Daoy (cell line): ENCODE measurements around the gene DERA. TPM values are rescaled to one million over a fixed set of nuclear protein-coding genes. Genes with fewer than 3 reads are reported as not detected.
A peak's percentile ranks its signal among the peaks of the same experiment; 100 is the strongest.
"Not testable (repeated sequence)": the region's sequence is repeated elsewhere in the genome, so short reads cannot be mapped to it uniquely, and the experiment has no call there.

Experiments
- DNase-seq: peaks from one replicate; pipeline ENCODE4 v3.0.0-alpha.2; 2015; ENCODE audit warnings: low read depth
- total RNA-seq: library from RNA; depleted of rRNA; stranded (reverse); fragments of >200 nt; shearing (Covaris generic); gene quantifications from 2 replicates; pipeline ENCODE4 v1.2.3, GENCODE V29; 2014; rRNA removed

Gene DERA
- 50.6 and 54.6 TPM in 2 replicates for total RNA-seq

- DNase-seq = peak; percentile 89
These were observed at the start of gene DERA for GRCh38 chr12:15910864-15911721. Gene DERA (plus strand): TSS chr12:15911332. CDS start chr12:15911384, 52 bp downstream.

- DNase-seq = no peak
These were observed 49.7 kb upstream of the DERA start for GRCh38 chr12:15861404-15861803.

DNA sequence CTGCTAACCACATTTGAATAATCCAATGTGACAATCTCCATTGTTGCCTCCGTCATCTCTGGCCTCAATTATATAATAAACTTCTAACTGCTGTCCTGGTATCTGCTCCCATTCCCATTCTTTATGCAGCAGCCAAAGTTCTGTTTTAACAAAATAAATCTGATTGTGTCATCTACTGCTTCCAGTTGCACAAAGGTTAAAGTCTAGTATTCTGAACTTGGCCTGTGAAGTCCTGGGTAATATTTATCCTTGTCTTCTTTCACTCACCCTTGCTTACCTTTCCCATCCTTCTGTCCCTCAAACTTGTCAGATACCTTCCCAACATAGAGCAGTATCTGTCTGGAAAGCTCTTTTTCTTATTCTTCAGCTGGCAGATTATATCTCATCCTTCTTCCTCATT is 48.3 kb upstream of the DERA start:
- no peak for DNase-seq

DNA sequence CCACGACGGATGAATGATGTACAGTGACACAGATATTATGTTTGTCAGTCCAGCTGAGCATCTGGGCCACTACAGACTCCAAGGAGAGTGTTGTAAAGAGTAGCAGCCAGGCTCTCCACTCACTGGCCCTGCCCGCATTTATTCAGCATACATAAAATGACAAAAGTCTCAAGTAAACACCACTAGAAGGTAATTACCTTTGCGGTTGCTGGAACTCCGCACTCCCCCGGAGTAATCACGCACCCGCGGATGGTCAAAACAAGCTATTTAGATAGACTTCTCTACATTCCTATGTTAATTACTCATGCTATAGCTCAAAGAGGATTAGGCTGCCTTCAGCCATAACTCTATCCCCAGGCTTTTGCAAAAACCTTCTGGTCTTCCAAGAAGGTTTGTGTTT is 47.8 kb upstream of the DERA start:
- peak; percentile 42 for DNase-seq

DNA sequence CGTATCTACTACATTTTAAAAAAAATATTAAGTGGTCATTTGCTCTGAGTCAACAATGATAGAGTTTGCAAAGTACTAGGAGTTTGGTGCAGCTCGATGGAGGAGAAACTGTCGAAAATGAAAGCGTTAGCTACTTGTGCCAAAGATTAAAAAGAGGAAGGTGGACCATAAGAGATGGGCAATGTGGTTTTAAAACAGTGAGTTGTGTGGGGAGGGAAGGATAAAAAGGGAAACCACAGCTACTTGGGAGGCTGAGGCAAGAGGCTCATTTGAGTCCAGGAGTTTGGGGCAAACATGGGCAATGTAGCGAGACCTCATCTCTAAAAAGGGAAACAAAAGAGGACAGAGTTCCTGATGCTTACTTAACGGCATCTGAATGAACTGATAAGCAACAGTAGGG is 47.1 kb upstream of the DERA start:
- no peak for DNase-seq

DNA sequence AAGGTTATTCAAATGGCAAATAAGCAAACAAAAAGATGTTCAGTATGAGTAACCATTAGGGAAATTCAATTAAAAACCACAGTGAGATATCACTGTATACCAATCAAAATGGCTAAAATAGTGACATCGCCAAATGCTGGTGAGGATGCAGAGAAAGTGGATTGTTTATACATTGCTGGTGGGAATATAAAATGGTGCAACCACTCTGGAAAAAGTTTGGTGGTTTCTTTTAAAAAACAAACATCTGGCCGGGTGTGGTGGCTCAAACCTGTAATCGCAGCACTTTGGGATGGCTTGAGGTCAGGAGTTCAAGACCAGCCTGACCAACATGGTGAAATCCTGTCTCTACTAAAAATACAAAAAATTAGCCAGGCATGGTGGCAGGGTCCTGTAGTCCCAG is 42.9 kb upstream of the DERA start:
- no peak for DNase-seq

GRCh38 chr12:15873556-15873955 is 37.6 kb upstream of the DERA start:
- no peak for DNase-seq

DNA sequence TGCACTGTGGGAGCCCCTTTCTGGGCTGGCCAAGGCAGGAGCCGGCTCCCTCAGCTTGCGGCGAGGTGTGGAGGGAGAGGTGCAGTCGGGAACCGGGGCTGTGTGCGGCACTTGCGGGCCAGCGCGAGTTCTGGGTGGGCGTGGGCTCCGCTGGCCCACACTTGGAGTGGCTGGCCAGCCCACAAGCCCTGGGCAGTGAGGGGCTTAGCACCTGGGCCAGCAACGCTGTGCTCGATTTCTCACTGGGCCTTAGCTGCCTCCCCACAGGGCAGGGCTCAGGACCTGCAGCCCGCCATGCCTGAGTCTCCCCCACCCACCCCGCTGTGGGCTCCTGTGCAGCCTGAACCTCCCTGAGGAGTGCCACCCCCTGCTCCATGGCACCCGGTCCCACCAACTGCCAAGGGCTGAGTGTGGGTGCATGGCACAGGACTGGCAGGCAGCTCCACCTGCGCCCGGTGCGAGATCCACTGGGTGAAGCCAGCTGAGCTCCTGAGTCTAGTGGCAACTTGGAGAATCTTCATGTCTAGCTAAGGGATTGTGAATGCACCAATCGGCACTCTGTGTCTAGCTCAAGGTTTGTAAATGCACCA is 36.5 kb upstream of the DERA start:
- not testable (repeated sequence) for DNase-seq

- no peak for DNase-seq
These were observed 35.3 kb upstream of the DERA start for GRCh38 chr12:15875863-15876262.

GRCh38 chr12:15879413-15879812 is 31.7 kb upstream of the DERA start:
- DNase-seq = no peak

DNA sequence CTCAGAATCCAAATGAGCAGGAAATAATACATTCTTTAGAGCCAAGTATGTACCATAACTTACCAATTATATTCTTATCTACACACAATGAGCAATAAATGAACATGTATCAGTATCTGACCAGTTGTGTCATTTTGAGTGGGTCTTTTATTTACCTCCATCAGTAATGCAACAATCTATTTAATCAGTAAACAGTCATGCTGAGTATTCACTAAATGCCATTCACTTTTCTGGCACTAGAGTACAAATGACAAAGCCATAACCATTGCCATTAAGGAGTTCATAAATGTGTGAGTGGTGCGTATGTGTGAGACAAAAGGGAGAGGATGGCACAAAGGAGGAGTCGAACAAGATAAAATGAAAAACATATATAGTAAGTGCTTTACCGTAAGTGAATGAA is 30.4 kb upstream of the DERA start:
- no peak for DNase-seq

GRCh38 chr12:15882118-15882971 is 28.8 kb upstream of the DERA start, which contains the start of gene STRAP:
Gene STRAP (plus strand): TSS chr12:15882387. CDS start chr12:15882708, 321 bp downstream.
- peak; percentile 98 for DNase-seq

DNA sequence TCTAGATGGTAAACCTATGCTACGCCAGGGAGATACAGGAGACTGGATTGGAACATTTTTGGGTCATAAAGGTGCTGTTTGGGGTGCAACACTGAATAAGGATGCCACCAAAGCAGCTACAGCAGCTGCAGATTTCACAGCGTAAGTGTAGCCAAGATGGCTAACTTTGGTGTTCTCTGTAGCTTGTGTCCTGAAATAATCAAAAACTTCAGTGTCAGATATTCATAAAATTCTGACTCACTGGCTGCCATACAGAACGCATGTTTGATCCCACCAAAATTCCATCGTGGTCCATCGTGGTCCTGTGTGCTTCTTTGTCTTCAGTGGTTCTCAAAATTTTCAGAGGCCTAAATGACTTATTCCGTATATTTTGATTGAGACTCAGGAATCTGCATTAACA is 27.6 kb upstream of the DERA start:
- no peak for DNase-seq

DNA sequence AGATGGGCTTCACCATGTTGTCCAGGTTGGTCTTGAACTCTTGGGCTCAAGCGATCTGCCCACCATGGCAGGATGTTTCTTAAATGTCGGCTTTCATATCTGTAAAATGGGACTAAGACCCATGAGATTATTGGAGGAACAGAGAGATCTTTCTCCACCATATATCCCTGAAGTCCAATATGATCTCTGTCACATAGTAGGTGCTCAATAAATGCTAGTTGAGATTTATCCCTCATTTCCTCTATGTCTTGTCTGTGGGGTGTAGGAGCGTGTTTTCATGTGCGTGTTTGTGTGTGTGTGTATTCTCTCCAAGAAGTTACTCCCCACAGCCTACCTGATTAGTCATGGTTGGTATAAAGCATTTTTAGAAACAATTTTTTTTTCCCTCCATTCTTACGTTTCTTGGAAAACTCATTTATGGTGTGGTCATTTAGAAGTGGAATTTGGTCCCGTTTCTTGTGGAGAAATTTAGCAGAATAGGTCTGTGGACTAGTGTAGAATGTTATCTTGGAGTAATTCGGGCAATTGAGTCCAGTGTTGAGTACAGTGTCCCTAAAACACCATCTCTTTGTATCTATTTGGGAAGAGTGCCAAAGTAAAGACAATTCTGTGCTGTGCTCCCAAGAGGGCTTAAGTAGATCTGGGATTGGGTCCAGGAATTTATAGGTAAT is 24.6 kb upstream of the DERA start:
- DNase-seq = no peak

DNA sequence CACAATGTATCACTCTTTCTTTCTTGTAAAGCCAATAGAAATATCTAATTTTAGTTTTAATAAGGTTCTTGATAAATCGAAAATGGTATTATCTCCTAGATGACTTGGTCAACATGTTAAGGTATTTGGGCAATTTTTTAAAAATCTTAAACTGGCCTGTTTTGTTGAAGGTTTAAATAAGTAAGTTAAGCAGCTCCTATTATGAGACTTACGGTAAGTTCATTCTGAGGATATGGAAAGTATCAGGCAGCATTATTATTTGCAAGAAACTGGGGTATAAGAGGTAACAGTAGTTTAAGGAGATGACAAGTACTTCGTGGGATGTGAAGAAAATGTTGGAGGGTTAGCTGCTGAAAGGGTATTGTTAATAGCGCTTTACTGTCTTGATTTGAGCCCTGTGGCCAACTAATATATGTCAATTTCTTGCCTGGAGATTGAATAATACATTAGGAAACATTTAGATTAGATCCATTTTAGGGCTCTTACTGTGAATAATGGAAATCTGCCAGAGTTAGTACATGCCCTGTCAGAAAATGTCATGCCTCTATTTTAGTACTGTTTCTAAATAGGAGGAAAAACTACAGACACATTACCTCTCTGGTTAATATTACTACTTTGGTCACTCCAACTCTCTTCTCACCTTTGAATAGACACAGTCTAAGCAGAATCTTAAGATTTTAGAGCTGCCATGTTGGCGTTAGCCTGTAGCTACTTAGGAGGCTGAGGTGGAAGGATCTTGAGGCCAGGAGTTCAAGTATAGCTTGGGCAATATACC is 23.9 kb upstream of the DERA start:
- DNase-seq = no peak

- no peak for DNase-seq
These were observed 18.4 kb upstream of the DERA start for GRCh38 chr12:15892645-15893259.

GRCh38 chr12:15893260-15893659 is 17.9 kb upstream of the DERA start:
- DNase-seq = no peak

GRCh38 chr12:15896867-15897266 is 14.3 kb upstream of the DERA start:
- no peak for DNase-seq

- no peak for DNase-seq
These were observed 13.7 kb upstream of the DERA start for GRCh38 chr12:15897433-15897832.

GRCh38 chr12:15899282-15899870 is 11.8 kb upstream of the DERA start:
- DNase-seq = no peak
